Heart right ventricle (tissue), 16 donors: Measurements from ENCODE around the gene FAXC. TPM values are rescaled to one million over a fixed set of nuclear protein-coding genes. Genes with fewer than 3 reads are reported as not detected.

Source experiments
- ATAC-seq, 8 donors: fragments of 200-7000 bp; cut with Tn5 transposase; one replicate each; pipeline ENCODE4 v1.9.1; 2020; ENCODE audit warnings: mild to moderate bottlenecking in 8 of 8, moderate library complexity in 8 of 8, moderate number of reproducible peaks in 1 of 8
- DNase-seq, 2 donors: peaks; one replicate each; pipeline ENCODE4 v3.0.0-alpha.2; 2020
- H3K27ac ChIP-seq, 10 donors: fragments of 200-600 bp; sonication (generic) in 2 of 10; one replicate each; pipeline versions ENCODE4 v1.5.0 to v1.8.0; 2020 to 2022; ENCODE audit warnings: mild to moderate bottlenecking in 3 of 10
- H3K27me3 ChIP-seq, 7 donors: fragments of 200-600 bp; one replicate each; pipeline ENCODE4 v1.8.0; 2021 to 2022; ENCODE audit warnings: mild to moderate bottlenecking in 2 of 7
- H3K36me3 ChIP-seq, 9 donors: fragments of 200-600 bp; sonication (generic) in 1 of 9; one replicate each; pipeline versions ENCODE4 v1.5.0 to v1.8.0; 2020 to 2022; ENCODE audit warnings: mild to moderate bottlenecking in 2 of 9
- H3K4me1 ChIP-seq, 9 donors: fragments of 200-600 bp; sonication (generic) in 1 of 9; one replicate each; pipeline versions ENCODE4 v1.5.0 to v1.8.0; 2020 to 2022; ENCODE audit warnings: mild to moderate bottlenecking in 4 of 9
- H3K4me3 ChIP-seq, 10 donors: fragments of 200-600 bp; sonication (generic) in 2 of 10; one replicate each; pipeline versions ENCODE4 v1.5.0 to v1.8.0; 2020 to 2022; ENCODE audit warnings: mild to moderate bottlenecking in 7 of 10, moderate library complexity in 2 of 10
- H3K9me3 ChIP-seq, 11 donors: fragments of 200-600 bp in 10 of 11; sonication (generic) in 2 of 11; one replicate each; pipeline versions ENCODE4 v1.5.0 to v1.8.0; 2013 to 2022; ENCODE audit warnings: mild to moderate bottlenecking in 2 of 11, control low read depth in 1 of 11, moderate library complexity in 1 of 11
- WGBS, 2 donors: extraction: QIAGEN DNeasy Blood & Tissue Kit; methylation state at CpG; one replicate each; pipeline ENCODE4 v1.1.7; 2013; ENCODE audit warnings: inconsistent platforms in 1 of 2; 5-methylcytosine and 5-hydroxymethylcytosine counted together
- intact Hi-C, 10 donors: fragments of 100-400 bp; cut with DNase I; formaldehyde crosslinking; loops; one replicate each; pipeline versions ENCODE4 v1.11.1 to v1.14.2; 2022
- polyA plus RNA-seq, 2 donors: library from polyadenylated mRNA; stranded (reverse); fragments of 200-250 nt; gene quantifications; one replicate each; pipeline ENCODE4 v1.2.3, GENCODE V29; 2013
- total RNA-seq, 10 donors: library from RNA; stranded (reverse); fragmentation: NEBNext Ultra II Directional in 3 of 10; extraction: Animal tissue kit (Norgen Biotek cat#: 25700) in 3 of 10; gene quantifications; one replicate each; pipeline versions ENCODE4 v1.2.1 to v1.2.4, GENCODE V29; 2021 to 2023
- TF ChIP-seq, protein P1 (sequence below), 9 donors: fragments of 200-600 bp; sonication (generic) in 2 of 9; IDR thresholded peaks; one replicate each; pipeline versions ENCODE4 v1.5.0 to v1.8.0; 2021 to 2022; ENCODE audit warnings: antibody characterized with exemption in 9 of 9, mild to moderate bottlenecking in 5 of 9, moderate library complexity in 1 of 9
- donor health status: Arrhythmogenic right ventricular cardiomyopathy.
- donor health status: ischemic (EF 13 %, LVEDD 7.1; RV severe dilation, severe dysfunction).
- donor health status: healthy with polysubstance abuse.
- donor health status: DM: no; HTN: yes; CAD: no.
- donor health status: DM: no; HTN: no; CAD: no.
- donor health status: ischemic (EF 25% LVEDD 6.9; RV normal size, moderate dysfunction).
- donor health status: ischemic (EF 25% LVEDD 5.7; RV mildly dilated, moderate dysfunction).
- donor health status: healthy.
- donor health status: DM: yes; HTN: yes; CAD: no.
- donor health status: Ischemic cardiomyopathy.
- donor health status: ischemic (EF 35%, LVEDD 5.7; RV mildly dilated, moderate dysfunction).
- donor health status: nonischemic (EF 11% LVEDD 7.7; RV severe dilation, severe dysfunction).
- donor health status: DM: yes; HTN: yes; CAD: no.
- donor health status: PGD.
- donor health status: ischemic (EF 29% LVEDD 5.4; RV normal size, mild dysfunction).
- donor health status: nonischemic (EF 23%, LVEDD 6.1; RV moderate dilation, normal function).

FAXC gene
- total and polyA plus RNA-seq, 12 donors, result 0.07 to 1.3 (median 0.36) TPM; not detected in 5

DNA sequence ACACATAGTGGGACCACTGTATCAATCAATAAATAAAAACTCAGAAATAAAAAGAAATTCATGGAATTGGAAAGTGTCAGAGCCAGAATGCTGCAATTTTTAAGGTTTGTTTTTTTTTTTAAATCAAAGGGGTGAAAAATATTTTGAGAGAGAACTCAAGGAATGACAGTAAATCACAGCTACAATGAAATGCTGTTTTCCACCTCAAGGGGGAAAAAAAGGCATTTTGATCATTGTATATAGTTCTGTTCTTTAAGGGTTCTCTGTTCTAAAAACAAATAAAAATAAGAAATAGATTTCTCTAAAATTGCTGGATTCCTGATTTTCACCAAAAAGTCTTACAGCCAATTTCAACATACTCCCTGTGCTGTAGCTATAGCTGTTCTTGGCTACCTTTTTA, 24.5 kb downstream of the FAXC start:
- TF ChIP-seq, protein P1, sequence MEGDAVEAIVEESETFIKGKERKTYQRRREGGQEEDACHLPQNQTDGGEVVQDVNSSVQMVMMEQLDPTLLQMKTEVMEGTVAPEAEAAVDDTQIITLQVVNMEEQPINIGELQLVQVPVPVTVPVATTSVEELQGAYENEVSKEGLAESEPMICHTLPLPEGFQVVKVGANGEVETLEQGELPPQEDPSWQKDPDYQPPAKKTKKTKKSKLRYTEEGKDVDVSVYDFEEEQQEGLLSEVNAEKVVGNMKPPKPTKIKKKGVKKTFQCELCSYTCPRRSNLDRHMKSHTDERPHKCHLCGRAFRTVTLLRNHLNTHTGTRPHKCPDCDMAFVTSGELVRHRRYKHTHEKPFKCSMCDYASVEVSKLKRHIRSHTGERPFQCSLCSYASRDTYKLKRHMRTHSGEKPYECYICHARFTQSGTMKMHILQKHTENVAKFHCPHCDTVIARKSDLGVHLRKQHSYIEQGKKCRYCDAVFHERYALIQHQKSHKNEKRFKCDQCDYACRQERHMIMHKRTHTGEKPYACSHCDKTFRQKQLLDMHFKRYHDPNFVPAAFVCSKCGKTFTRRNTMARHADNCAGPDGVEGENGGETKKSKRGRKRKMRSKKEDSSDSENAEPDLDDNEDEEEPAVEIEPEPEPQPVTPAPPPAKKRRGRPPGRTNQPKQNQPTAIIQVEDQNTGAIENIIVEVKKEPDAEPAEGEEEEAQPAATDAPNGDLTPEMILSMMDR (IDR thresholded peaks at IDR 0.05), result no peak
- DNase-seq (no peak), ATAC-seq (no peak)
- Histone ChIP-seq H3K9me3 (no peaks in the 10 kb centered on the region), H3K4me1 (no peaks in the 10 kb centered on the region), H3K27me3 (peaks cover 0 to 20% (median 4%) of the 10 kb centered on the region in 7 donors), H3K27ac (no peak overlapping the region), H3K4me3 (no peak overlapping the region), H3K36me3 (no peaks in the 10 kb centered on the region)
- intact Hi-C loops, result no loop called here

DNA sequence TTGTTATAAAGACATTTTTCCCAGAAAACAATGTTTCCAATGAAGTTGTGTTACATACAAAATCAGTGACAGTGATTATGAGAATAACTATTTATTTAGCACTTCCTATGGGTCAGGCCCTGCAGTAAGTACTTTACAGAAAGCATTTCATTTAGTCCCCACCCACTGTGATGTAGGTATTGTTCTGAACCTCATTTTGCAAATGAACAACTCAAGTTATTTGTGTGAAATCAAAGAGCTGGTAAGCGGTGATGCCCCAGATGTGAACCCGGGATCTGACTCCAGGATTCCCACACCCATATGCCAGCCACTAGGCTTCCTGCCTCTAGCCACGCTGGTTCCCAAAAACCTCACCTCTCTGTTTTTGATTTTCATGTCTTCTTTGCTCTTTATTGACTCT, 30.9 kb downstream of the FAXC start:
- ATAC-seq (no peak), DNase-seq (no peak)
- no peak overlapping the region for H3K4me3 ChIP-seq
- 92 to 97% methylated on average over 3 of the region's 3 CpGs for WGBS, 2 donors
- no peaks in the 10 kb centered on the region for H3K9me3 ChIP-seq
- intact Hi-C loops, result no loop called here
- TF ChIP-seq, protein P1 (IDR thresholded peaks at IDR 0.05), result no peak
- no peaks in the 10 kb centered on the region for H3K36me3 ChIP-seq
- H3K27ac ChIP-seq, result no peak overlapping the region
- peaks cover 0 to 4% (median 0%) of the 10 kb centered on the region in 7 donors for H3K27me3 ChIP-seq
- no peaks in the 10 kb centered on the region for H3K4me1 ChIP-seq

DNA sequence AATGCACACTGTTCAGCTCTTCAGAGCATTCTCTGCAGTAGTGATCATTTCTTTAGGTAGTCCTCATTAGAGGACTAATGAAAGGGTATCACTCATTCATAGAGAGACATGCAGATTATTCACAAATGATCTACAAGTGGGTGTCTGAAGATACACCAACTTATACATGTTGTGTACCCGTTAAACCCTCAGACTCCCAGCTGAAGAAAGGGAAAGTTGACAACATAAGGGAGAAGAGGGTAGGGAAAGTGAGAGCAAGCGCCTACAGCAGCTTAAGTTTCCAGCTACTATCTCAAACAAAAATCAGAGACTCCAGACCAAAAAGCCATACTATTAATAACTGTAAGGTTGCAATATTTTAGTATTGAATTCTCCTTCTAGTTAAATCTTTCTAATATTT, 37.1 kb downstream of the FAXC start:
- intact Hi-C loops, result no loop called here
- H3K27ac ChIP-seq, result no peak overlapping the region
- no peak overlapping the region for H3K4me3 ChIP-seq
- no peaks in the 10 kb centered on the region for H3K27me3 ChIP-seq
- H3K36me3 ChIP-seq, result no peaks in the 10 kb centered on the region
- DNase-seq (no peak), ATAC-seq (no peak)
- no peaks in the 10 kb centered on the region for H3K4me1 ChIP-seq
- 38 to 69% methylated on average over 2 of the region's 2 CpGs for WGBS, 2 donors
- TF ChIP-seq, protein P1 (IDR thresholded peaks at IDR 0.05), result no peak
- H3K9me3 ChIP-seq, result no peaks in the 10 kb centered on the region

DNA sequence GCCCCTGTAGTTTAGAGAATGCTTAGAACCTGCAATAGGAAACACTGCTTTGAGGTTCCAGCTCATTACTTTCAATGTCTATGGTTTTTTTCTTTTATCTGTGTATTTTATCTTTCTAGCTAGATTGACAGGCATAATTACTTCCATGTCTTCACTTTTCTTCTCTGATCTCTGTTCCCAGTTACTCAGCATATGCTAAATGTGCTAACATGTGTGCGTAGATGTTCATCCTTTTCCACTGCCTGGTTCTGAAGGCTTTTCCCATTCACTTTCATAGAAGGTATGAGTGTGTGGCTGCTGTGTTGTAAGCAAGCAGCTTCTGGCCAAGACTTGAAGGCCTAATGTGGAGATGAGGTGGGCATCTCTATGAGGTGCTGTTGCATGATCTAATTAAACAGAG, 38.9 kb downstream of the FAXC start:
- no peak for DNase-seq
- 91 to 95% methylated on average over 1 of the region's 1 CpG for WGBS, 2 donors
- no peak for ATAC-seq
- Histone ChIP-seq H3K9me3 (no peaks in the 10 kb centered on the region), H3K27me3 (no peaks in the 10 kb centered on the region), H3K27ac (no peak overlapping the region), H3K4me3 (no peak overlapping the region), H3K4me1 (no peaks in the 10 kb centered on the region), H3K36me3 (no peaks in the 10 kb centered on the region)
- intact Hi-C loops, result no loop called here
- TF ChIP-seq, protein P1 (IDR thresholded peaks at IDR 0.05), result no peak

DNA sequence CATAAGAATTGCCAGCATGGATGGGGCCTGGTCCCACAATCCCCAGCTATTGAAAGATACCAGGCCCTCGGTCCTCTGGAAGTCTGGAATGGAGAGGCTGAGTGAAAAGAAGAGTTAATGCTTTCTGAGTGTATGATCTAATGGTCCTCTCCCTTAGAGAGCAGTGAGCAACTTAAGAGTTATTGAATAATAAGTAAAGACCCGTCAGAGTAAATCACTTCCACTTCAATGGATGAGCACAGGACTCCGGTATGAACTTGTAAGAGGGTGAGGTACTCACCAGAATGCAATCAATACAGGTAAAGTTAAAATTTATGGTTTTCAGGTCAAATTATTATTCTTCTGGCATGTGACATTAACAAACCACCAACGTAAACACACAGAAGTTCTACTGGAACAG, 39.9 kb downstream of the FAXC start:
- TF ChIP-seq, protein P1 (IDR thresholded peaks at IDR 0.05), result no peak
- ATAC-seq, result no peak
- Histone ChIP-seq H3K27ac (no peak overlapping the region), H3K36me3 (no peaks in the 10 kb centered on the region), H3K9me3 (no peaks in the 10 kb centered on the region), H3K27me3 (no peaks in the 10 kb centered on the region), H3K4me1 (no peaks in the 10 kb centered on the region), H3K4me3 (no peak overlapping the region)
- 88 to 90% methylated on average over 4 of the region's 4 CpGs for WGBS, 2 donors
- intact Hi-C loops, result no loop called here
- no peak for DNase-seq
